HG03354 (cell line): ENCODE measurements around the gene LRRK1.

ENCODE experiments used
- ATAC-seq: cut with Tn5 transposase; IDR thresholded peaks from one replicate; pipeline ENCODE4 v1.9.1; 2021; ENCODE audit warnings: mild to moderate bottlenecking; ENCODE audit not compliant: unreplicated experiment, poor library complexity, severe bottlenecking

The LRRK1 gene

GRCh38 chr15:101114610-101115009 lies 195.5 kb downstream of the LRRK1 start:
- no peak for ATAC-seq

- no peak for ATAC-seq
Measured at GRCh38 chr15:101115393-101115785, 196.2 kb downstream of the LRRK1 start.

- no peak for ATAC-seq
Measured at GRCh38 chr15:101115786-101116680, 196.9 kb downstream of the LRRK1 start.

- no peak for ATAC-seq
Measured at GRCh38 chr15:101116681-101116976, 197.5 kb downstream of the LRRK1 start.

DNA sequence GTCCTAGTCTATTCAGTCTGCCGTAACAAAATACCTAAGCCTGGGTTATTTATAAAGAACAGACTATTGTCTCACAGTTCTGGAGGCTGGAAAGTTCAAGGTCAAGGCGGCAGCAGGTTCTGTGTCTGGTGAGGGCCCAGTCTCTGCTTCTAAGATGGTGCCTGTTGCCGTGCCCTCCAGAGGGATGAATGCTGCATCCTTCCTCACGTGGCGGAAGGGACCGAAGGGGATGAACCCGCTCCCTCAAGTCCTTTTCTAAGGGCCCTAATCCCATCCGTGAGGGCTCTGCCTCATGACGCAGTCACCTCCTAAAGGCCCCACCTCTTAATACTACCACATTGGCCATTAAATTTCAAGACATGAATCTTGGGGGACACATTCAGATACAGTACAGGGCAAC lies 199.0 kb downstream of the LRRK1 start:
- ATAC-seq, result no peak

DNA sequence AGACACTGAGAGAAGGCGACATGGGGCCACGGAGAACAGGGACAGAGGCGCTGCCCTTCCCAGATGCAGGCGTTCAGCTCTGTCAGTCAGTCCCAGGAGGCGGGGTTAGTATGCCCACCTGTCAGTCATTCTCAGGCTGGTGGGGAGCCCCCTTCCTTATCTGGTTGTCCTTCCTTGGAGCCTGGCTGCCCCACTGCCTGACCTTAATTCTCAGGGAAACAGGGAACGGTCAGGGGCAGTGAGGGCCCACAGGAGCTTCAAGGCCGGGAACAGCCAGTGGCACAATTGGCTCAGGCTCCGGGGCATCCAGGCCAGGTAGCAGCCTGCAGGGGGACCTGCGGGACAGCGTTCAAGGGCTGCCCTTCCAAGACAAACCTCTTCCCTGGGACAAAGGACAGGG lies 199.5 kb downstream of the LRRK1 start:
- no peak for ATAC-seq

GRCh38 chr15:101119181-101119580 lies 200.0 kb downstream of the LRRK1 start:
- ATAC-seq, result no peak
